Stomach (tissue), 4 donors: ENCODE measurements around the gene FXYD2.

Source experiments
- EP300 ChIP-seq: sonication (generic); formaldehyde crosslinking; IDR thresholded peaks from one replicate; pipeline ENCODE4 v1.6.1; 2017; ENCODE audit warnings: antibody characterized with exemption
- POLR2A ChIP-seq, 4 donors: fragments of 450-650 bp; IDR thresholded peaks; one replicate each; pipeline ENCODE4 v1.6.1; 2016; ENCODE audit warnings: antibody characterized with exemption in 4 of 4, control low read depth in 2 of 4, mild to moderate bottlenecking in 1 of 4, moderate library complexity in 1 of 4
- POLR2AphosphoS5 ChIP-seq, 3 donors: sonication (generic); formaldehyde crosslinking; IDR thresholded peaks; one replicate each; pipeline ENCODE4 v1.6.1; 2016; ENCODE audit warnings: antibody characterized with exemption in 3 of 3
- TF ChIP-seq, protein P1 (sequence below), 7 experiments: fragments of 450-650 bp in 4 of 7; fragments of 200-600 bp in 3 of 7; sonication (generic) in 3 of 7; IDR thresholded peaks; one replicate each; pipeline ENCODE4 v1.5.1; 2016 to 2019; ENCODE audit warnings: antibody characterized with exemption in 7 of 7, control low read depth in 2 of 7, mild to moderate bottlenecking in 1 of 7

DNA sequence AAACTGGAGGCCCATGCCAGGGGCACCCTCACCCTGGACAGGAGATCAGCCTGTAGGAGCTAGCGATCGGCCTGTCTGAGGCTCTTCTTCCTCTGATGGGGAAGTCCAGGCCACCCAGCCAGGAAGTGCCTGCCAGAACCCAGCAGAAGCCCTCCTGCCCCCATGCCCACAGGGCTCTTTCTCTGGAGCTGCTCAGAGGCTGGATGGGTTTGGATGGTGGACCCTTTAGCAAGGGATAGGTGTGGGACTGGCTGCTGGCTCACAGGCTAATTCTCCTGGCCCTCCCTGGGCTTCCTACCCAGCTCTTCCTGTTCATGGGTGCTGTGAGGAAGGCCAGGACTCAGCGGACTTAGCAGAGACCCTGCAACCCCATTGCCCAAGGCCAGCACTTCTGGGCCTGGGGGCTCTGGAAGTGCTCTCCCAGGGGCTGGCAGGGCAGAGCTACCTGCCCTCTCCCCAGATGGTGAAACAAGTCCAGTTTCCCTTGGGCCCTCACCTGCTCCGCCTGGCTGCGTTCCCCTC, 7.6 kb downstream of the FXYD2 start:
- TF ChIP-seq EP300 (no peak), POLR2AphosphoS5 (IDR thresholded peaks at IDR 0.05) (no peak), POLR2A (IDR thresholded peaks at IDR 0.05) (no peak)
- TF ChIP-seq, protein P1, sequence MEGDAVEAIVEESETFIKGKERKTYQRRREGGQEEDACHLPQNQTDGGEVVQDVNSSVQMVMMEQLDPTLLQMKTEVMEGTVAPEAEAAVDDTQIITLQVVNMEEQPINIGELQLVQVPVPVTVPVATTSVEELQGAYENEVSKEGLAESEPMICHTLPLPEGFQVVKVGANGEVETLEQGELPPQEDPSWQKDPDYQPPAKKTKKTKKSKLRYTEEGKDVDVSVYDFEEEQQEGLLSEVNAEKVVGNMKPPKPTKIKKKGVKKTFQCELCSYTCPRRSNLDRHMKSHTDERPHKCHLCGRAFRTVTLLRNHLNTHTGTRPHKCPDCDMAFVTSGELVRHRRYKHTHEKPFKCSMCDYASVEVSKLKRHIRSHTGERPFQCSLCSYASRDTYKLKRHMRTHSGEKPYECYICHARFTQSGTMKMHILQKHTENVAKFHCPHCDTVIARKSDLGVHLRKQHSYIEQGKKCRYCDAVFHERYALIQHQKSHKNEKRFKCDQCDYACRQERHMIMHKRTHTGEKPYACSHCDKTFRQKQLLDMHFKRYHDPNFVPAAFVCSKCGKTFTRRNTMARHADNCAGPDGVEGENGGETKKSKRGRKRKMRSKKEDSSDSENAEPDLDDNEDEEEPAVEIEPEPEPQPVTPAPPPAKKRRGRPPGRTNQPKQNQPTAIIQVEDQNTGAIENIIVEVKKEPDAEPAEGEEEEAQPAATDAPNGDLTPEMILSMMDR (IDR thresholded peaks at IDR 0.05): no peak
